Fibroblast of the aortic adventitia (primary cell): Measurements from ENCODE around the gene SLC4A11. TPM values are rescaled to one million over a fixed set of nuclear protein-coding genes. Genes with fewer than 3 reads are reported as not detected.

Source experiments
- DNase-seq: peaks from one replicate; pipeline ENCODE4 v3.0.0-alpha.2; 2010; ENCODE audit warnings: low read depth
- H3K4me3 ChIP-seq: 2 replicates; pipeline ENCODE4 v1.5.1; 2011; ENCODE audit warnings: low read depth, mild to moderate bottlenecking, control low read depth, low read length, moderate library complexity
- total RNA-seq: library from RNA; depleted of rRNA; stranded (reverse); fragments of >200 nt; gene quantifications from 2 replicates; pipeline ENCODE4 v1.2.3, GENCODE V29; 2012; ENCODE audit warnings: low replicate concordance
- TF ChIP-seq, protein P1 (sequence below): IDR thresholded peaks from 2 replicates; pipeline ENCODE4 v1.5.1; 2011; ENCODE audit warnings: mild to moderate bottlenecking, low read length, control low read depth, inconsistent platforms; ENCODE audit not compliant: insufficient read depth

Gene SLC4A11
- total RNA-seq, 1 donor, result 0.63 TPM

DNA sequence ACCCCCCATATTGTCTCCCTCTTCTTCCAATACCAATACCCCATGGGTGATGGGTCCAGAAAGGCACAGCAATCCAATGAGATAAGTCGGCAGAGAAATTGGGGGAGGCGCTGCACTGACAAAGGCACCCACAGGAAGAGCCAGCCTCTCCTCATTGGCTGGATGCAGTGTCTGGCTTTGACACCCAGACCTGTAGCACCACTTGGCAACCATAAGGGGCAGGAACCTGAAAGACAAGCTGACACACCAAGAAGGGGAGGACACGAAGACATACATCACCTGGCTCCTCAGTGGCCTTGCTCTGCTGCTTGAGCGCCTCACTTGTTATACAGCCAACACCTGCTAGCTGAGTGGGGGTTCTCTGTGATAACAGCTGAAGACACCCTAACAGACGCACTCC lies 19.4 kb upstream of the SLC4A11 start:
- DNase-seq, result no peak
- H3K4me3 ChIP-seq, result no peak overlapping the region
- TF ChIP-seq, protein P1, sequence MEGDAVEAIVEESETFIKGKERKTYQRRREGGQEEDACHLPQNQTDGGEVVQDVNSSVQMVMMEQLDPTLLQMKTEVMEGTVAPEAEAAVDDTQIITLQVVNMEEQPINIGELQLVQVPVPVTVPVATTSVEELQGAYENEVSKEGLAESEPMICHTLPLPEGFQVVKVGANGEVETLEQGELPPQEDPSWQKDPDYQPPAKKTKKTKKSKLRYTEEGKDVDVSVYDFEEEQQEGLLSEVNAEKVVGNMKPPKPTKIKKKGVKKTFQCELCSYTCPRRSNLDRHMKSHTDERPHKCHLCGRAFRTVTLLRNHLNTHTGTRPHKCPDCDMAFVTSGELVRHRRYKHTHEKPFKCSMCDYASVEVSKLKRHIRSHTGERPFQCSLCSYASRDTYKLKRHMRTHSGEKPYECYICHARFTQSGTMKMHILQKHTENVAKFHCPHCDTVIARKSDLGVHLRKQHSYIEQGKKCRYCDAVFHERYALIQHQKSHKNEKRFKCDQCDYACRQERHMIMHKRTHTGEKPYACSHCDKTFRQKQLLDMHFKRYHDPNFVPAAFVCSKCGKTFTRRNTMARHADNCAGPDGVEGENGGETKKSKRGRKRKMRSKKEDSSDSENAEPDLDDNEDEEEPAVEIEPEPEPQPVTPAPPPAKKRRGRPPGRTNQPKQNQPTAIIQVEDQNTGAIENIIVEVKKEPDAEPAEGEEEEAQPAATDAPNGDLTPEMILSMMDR, result no peak

DNA sequence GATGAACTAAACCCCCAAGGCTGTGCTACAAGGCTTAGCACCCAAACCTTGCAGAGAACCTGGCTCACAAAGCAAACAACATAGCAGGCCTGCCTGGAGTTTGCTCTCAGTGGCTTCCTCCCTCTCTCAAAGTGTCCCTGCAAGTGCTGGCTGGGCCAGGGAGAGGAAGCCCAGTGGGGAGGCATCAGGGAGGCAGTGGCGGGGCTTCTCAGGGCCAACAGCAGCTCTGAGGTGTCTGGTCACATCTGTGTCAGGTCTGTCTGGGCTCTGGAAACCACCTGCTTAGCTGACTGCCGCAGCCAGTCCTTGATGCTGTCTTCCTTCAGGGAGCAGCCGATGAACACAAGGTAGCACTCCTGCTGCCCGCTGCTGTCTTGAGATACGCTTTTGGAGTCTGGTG lies 16.7 kb upstream of the SLC4A11 start:
- TF ChIP-seq, protein P1, result no peak
- DNase-seq, result no peak
- no peak overlapping the region for H3K4me3 ChIP-seq

DNA sequence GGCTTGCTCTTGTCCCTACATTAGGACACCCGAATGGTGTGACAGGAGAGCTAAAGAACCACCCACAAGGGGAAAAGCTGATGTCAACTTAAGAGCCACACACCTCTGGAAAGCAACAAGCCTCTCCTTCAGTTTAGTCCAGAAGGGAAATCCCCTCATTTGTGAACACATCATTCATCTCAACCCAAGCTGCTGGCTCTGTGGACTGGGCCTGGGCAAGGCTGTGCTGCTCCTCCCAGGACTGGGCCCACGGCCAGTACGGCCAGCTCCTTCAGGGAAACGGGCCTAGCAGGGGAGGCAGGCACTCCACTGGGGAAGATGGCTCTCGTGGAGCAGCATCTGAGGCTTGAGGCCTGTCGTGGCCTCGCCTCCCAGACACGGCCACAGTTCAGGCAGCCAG lies 12.8 kb upstream of the SLC4A11 start:
- H3K4me3 ChIP-seq, result no peak overlapping the region
- TF ChIP-seq, protein P1, result no peak
- DNase-seq, result peak; percentile 78

DNA sequence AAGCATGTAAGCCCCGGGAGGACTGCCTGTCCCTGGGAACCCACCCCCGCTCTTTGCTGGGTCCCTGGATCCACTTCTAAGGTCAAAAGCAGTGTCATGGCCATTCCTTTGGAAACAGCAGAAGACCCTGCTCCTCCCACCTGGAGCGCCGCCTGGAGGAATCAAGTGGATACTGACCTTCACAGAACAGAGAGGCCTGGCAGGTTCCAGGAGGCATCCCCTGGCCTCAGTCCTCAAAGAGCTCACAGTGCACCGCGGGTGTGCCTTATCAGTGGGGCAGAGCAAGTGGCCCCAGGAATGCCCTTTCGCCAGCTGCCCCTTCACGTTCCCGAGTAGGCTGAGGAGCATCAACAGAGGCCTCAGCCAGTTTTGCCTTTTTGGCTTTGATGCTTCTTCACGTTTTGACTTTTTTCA lies 11.1 kb upstream of the SLC4A11 start:
- TF ChIP-seq, protein P1, result peak; percentile 11
- H3K4me3 ChIP-seq, result no peak overlapping the region
- no peak for DNase-seq

DNA sequence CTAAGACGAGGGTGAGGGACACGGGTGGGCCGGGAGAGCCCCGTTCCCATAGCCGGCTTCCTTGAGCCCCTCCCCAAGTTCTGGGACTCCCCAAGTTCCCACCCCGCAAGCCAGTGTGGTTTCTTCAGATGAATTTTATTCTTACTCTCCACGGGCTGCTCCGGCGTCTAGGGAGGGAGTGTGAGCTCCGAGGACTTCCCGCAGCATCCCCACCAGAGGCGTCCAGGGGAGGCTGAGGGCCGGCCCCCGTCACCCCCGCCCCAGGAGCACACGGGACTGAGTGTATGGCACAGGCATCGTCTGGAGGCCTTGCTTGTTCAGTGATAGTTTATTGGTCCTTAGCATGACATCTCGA lies 10.0 kb upstream of the SLC4A11 start:
- H3K4me3 ChIP-seq, result peak overlapping the region; percentile 31
- TF ChIP-seq, protein P1, result no peak
- DNase-seq, result no peak

DNA sequence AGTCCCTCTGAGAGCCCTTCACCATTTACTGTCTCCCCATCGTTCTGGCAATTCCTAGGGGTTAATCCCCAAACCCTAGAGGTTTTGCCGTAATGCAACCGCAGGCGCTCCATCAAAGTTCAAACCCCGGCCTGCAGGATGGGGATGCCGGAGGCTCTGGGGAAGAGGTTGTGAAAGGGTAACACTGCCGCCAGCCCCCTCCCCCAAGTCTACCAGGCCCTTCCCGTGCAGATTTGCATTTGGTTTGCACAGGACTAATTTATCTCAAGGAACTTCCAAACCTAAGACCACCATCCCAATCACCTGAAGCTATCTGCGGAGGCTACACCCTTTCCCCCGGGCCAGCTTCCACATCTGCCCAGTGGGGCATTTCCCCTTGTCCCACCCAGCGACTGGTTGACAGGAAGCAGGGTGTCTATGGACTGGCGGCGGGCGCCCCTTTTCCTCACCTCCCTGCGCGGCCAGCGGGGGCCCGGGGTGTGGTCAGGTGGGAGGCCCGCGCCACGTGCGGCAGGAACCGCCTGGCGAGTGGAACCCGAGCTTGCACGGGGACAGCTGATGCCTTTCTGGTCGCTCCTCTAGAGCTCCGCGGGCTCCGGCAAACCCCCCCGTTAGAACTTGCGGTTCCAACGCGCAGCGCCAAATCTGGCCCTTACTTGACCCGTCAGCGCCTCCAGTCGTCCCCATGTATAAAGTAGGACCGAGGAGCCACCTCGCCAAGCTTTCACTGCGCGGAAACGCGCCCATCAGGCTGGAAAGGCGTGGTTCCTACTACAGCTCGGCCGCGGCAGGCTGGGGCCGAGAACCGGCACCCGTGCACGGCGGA lies 9.4 kb upstream of the SLC4A11 start:
- TF ChIP-seq, protein P1, result no peak
- H3K4me3 ChIP-seq, result peak overlapping the region; percentile 31
- peak; percentile 28 for DNase-seq

DNA sequence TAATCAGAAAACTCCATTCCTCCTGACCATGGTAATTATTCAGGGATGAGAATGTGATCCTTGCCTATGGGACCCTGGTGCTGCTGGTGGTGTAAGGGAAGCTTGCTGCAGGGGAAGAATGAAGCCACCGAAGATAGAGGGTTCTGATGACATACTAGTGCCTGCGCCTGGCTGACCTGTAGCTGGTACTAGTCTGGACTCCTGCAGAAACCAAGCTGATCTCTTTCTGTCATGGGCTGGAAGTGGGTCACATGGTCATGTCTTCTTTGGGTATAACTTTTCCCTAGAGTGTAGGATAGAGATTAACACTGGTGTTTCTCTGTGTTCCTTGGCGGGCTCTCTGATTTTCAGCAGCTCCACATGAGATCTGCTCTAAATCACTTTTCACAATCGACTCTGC lies 8.6 kb upstream of the SLC4A11 start:
- TF ChIP-seq, protein P1, result no peak
- H3K4me3 ChIP-seq, result no peak overlapping the region
- peak; percentile 21 for DNase-seq
